Measurements from ENCODE around the gene NPAS4. TPM values are rescaled to one million over a fixed set of nuclear protein-coding genes. Genes with fewer than 3 reads are reported as not detected.

The NPAS4 gene
- total and polyA plus RNA-seq, 9 of the 15 experiments (the other 6 are each of a cell fraction or from before 2014, with no cell fraction given): not detected

GRCh38 chr11:66417000-66417399 is 3.8 kb upstream of the NPAS4 start (continued):
- TF ChIP-seq TCF15 (CRISPR knock-in tag; IDR thresholded peaks at IDR 0.05): no peak
- TF ChIP-seq FUS (optimal IDR thresholded peaks at IDR 0.05; ENCODE audit: low read depth, low read length): no peak
- no peak for TF ChIP-seq SAP30 (IDR thresholded peaks at IDR 0.05; ENCODE audit: borderline replicate concordance, insufficient read depth, low read depth, low read length, poor library complexity, severe bottlenecking)
- peak; percentile 84 for TF ChIP-seq RFX1 (IDR thresholded peaks at IDR 0.05)
- no peak for TF ChIP-seq TRIM25 (IDR thresholded peaks at IDR 0.05; ENCODE audit: borderline replicate concordance)

GRCh38 chr11:66418168-66418985 is 2.5 kb upstream of the NPAS4 start:
- no peak overlapping the region for H3K4me2 ChIP-seq (ENCODE audit: insufficient read depth, low read length)
- peak; percentile 94 for ATAC-seq
- no peak overlapping the region for H3K27ac ChIP-seq (ENCODE audit: extremely low read depth, low read depth, low read length)
- WGBS (ENCODE audit: insufficient coverage, low coverage, missing lambda C conversion rate): 3% methylated on average over 16 of the region's 16 CpGs
- FAIRE-seq: peak; percentile 83
- in situ Hi-C loops (cut with MboI) (no loop called here), intact Hi-C loops (cut with micrococcal nuclease) (no loop called here)
- BruUV-seq (replicated peaks): no TSS peak
- ChIA-PET POLR2A (interaction anchor here (0.6 to 1.0 kb wide), 3 partner anchors 16 to 277 kb away, joined by 3 to 4 read pairs (median 3); no protein-coding TSS in a partner anchor), CTCF (ENCODE audit: low intra/inter-chr PET ratio) (interaction anchor here (0.6 to 2.2 kb wide), 5 partner anchors 10 to 413 kb away, joined by 3 to 12 read pairs (median 4); partner anchors contain the start of gene MRPL11)
- H3K4me1 ChIP-seq (replicated peaks in 1 of 2; ENCODE audit: control insufficient read depth in 2 of 2, insufficient read depth in 2 of 2, low read length in 2 of 2): peaks cover 2 to 8% of the 10 kb centered on the region in 2 experiments; a peak in 2 of 5 replicates
- H3K9ac ChIP-seq (ENCODE audit: insufficient read depth in 1 of 2, low read depth in 2 of 2, low read length in 2 of 2): no peak overlapping the region
- H3K9me3 ChIP-seq (replicated peaks; ENCODE audit: control insufficient read depth, insufficient read depth, low read depth, low read length): no peaks in the 10 kb centered on the region
- H3K27me3 ChIP-seq (ENCODE audit: control insufficient read depth in 2 of 2, insufficient read depth in 2 of 2, low read length in 2 of 2): peaks cover 6 to 15% of the 10 kb centered on the region in 2 experiments; a peak in 4 of 5 replicates
- H3K9me1 ChIP-seq (ENCODE audit: control insufficient read depth, insufficient read depth, low read length): peaks cover 6% of the 10 kb centered on the region
- H4K20me1 ChIP-seq (replicated peaks; ENCODE audit: control insufficient read depth, insufficient read depth, low read length): peaks cover 16% of the 10 kb centered on the region
- H3K36me3 ChIP-seq (ENCODE audit: control insufficient read depth, insufficient read depth, low read length): no peaks in the 10 kb centered on the region
- no peak overlapping the region for H3K4me3 ChIP-seq
- no peaks in the 10 kb centered on the region for H3K79me2 ChIP-seq (ENCODE audit: control insufficient read depth, insufficient read depth, low read length)
- peak; percentile 74 to 84 (median 78) for DNase-seq (ENCODE audit: extremely low read depth in 1 of 4, low spot score in 3 of 4)
- no peak overlapping the region for H2AFZ ChIP-seq (ENCODE audit: low read depth, low read length)
- TF ChIP-seq USF2 (CRISPR knock-in tag; IDR thresholded peaks at IDR 0.05): peak; percentile 26; the same call in 1 of the 2 replicates
- peak; percentile 78 for TF ChIP-seq TGIF2 (CRISPR knock-in tag; IDR thresholded peaks at IDR 0.05)
- TF ChIP-seq ZNF644 (tag; IDR thresholded peaks at IDR 0.05; ENCODE audit: low read depth): 0 out of 2 replicates have a peak, but pooled peaks have one; percentile 61
- TF ChIP-seq GTF2E2 (tag; IDR thresholded peaks at IDR 0.05): 0 out of 2 replicates have a peak, but pooled peaks have one; percentile 26
- peak; percentile 70 for TF ChIP-seq ARID4B (CRISPR knock-in tag; IDR thresholded peaks at IDR 0.05)
